Astrocyte of the spinal cord (primary cell): ENCODE data around the gene ANKRD37.

Experiments
- DNase-seq: peaks from one replicate; pipeline ENCODE4 v3.0.0; 2011; ENCODE audit warnings: low read depth, low spot score
- H3K4me3 ChIP-seq: 2 replicates; pipeline ENCODE4 v1.5.1; 2011; ENCODE audit warnings: low read depth, mild to moderate bottlenecking, low read length, moderate library complexity
- CTCF ChIP-seq: IDR thresholded peaks from 2 replicates; pipeline ENCODE4 v1.5.1; 2012; ENCODE audit warnings: low read depth, mild to moderate bottlenecking, low read length, inconsistent platforms
- in situ Hi-C: cut with HindIII; loops from 2 replicates; pipeline ENCODE4 v1.10.0; 2017; ENCODE audit warnings: low sequenced_read_pairs

The ANKRD37 gene

GRCh38 chr4:185396724-185397385, at the start of gene ANKRD37:
TSS of gene ANKRD37 (plus strand) at chr4:185396841. CDS start at chr4:185396924, 83 bp downstream.
- in situ Hi-C loops: no loop called here
- H3K4me3 ChIP-seq: peak within 1 kb of the TSS; percentile 73
- peak; percentile 69 for DNase-seq
- no peak for TF ChIP-seq CTCF

- in situ Hi-C loops: no loop called here
- no peak for TF ChIP-seq CTCF
- DNase-seq: peak; percentile 35
- H3K4me3 ChIP-seq: no peak overlapping the region
These were observed 49.6 kb upstream of the ANKRD37 start for GRCh38 chr4:185346975-185347601.

GRCh38 chr4:185351691-185352090, 45.0 kb upstream of the ANKRD37 start:
- in situ Hi-C loops: no loop called here
- no peak for TF ChIP-seq CTCF
- no peak overlapping the region for H3K4me3 ChIP-seq
- DNase-seq: no peak

- no peak overlapping the region for H3K4me3 ChIP-seq
- TF ChIP-seq CTCF: no peak
- no peak for DNase-seq
- in situ Hi-C loops: no loop called here
These were observed 44.4 kb upstream of the ANKRD37 start for GRCh38 chr4:185352202-185352601.

GRCh38 chr4:185352741-185353140, 43.9 kb upstream of the ANKRD37 start:
- TF ChIP-seq CTCF: no peak
- H3K4me3 ChIP-seq: no peak overlapping the region
- in situ Hi-C loops: no loop called here
- no peak for DNase-seq

- no peak for TF ChIP-seq CTCF
- in situ Hi-C loops: no loop called here
- no peak overlapping the region for H3K4me3 ChIP-seq
- no peak for DNase-seq
These were observed 39.4 kb upstream of the ANKRD37 start for GRCh38 chr4:185357211-185357610.
